Keratinocyte (primary cell): ENCODE data around the gene HCRT.

Experiments used
- CTCF ChIP-seq, 3 experiments: IDR thresholded peaks in 1 of 3; conservative IDR thresholded peaks in 1 of 3; optimal IDR thresholded peaks in 1 of 3; 2 replicates in 2 of 3; 3 replicates in 1 of 3; pipeline versions ENCODE3 to v1.5.1; 2011; ENCODE audit warnings: low read length in 3 of 3, mild to moderate bottlenecking in 3 of 3, moderate library complexity in 2 of 3, control low read depth in 1 of 3, inconsistent platforms in 1 of 3; ENCODE audit not compliant: insufficient read depth in 2 of 3; ENCODE audit errors: extremely low read depth in 1 of 3
- EZH2 ChIP-seq: IDR thresholded peaks from one replicate; pipeline ENCODE4 v1.6.1; 2012; ENCODE audit warnings: inconsistent platforms, mild to moderate bottlenecking, low read length, moderate library complexity

GRCh38 chr17:42181851-42182207 lies 3.4 kb downstream of the HCRT start:
- TF ChIP-seq CTCF (optimal IDR thresholded peaks at IDR 0.05 in 1 of 3, IDR thresholded peaks at IDR 0.05 in 1 of 3, conservative IDR thresholded peaks at IDR 0.05 in 1 of 3; ENCODE audit: extremely low read depth in 1 of 3, insufficient read depth in 2 of 3, low read length in 3 of 3) (no peak), EZH2 (no peak)
